Measurements from ENCODE around the gene MACROD2.

Gene MACROD2

DNA sequence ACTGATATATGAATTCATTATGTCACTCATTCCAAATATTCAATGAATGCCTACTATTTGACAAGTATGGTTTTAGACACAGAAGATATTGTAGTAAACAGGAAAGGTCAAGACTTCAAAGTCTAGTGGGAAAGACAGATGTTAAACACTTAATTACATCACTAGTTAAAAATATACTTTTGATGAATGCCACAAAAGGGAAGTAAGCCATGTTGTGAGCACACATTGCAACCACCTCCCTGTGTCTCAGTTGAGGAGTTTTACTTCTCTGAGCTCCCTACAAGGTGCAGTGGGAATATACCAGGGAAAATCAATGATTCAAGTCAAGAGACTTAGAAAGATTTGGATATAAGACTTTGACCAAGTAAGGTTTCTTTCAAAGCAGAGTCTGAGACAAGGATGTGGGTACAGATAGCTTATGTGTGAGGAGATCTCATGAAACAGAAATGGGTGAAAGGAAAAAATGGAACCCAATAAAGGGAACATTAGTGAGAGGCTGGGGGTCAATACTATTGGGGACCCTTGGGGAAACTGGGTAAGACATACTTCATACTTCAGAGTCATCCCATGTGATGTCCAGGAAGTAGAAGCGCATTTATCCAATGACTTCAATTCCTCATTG is 2074.2 kb downstream of the MACROD2 start:
- DNase-seq = no peak

DNA sequence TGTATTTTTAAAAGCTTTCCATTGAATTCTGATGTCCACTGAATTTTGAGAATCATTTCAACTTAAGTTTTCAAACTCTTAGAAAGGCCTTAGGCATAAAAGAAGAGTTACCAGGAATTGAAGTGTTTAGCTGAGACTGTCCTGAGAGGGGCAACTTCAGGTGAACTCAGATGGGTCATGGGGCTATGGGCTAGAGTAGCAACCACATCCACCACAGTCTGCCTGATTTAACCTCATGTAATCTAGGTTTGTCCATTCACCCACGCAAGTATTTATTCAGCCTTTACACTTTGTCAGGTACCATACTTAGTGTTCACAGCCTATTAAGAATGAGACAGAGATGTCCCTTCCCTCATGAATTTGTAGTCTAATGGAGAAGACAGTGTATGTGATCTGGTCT is 2076.9 kb downstream of the MACROD2 start:
- no peak for DNase-seq

DNA sequence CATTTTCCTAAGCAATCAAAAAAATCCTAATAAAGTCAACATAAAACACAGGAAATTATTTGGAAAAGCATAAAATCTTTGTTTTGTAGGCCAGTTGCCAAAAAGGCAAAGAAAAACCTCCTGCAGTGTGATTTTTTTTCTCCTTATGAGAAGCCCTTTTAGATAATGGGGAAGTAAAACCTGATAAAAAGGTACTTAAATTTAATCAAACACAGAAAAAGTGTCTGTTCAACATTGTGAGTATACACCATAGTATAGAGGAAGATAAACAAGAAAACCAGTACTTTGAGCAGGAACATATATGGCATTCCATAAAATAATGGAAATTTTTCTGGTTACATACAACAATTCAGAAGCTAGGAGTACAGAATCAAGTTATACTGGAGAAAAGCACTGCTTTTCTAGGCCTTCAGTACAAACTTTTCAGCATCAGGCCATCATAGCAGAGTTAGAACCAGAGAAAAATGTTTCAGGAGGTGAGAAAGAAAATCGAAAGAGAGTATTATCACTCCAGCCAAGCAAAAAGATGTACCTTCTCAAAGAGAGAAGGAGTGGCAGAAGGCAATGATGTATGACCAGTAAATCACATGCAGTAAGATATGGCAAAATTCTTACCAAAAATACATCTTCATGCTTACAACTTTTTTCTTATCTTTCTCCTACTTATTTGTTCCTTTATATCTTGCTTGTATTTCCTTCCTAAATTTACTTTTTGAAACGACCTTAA is 2083.0 kb downstream of the MACROD2 start:
- no peak for DNase-seq

DNA sequence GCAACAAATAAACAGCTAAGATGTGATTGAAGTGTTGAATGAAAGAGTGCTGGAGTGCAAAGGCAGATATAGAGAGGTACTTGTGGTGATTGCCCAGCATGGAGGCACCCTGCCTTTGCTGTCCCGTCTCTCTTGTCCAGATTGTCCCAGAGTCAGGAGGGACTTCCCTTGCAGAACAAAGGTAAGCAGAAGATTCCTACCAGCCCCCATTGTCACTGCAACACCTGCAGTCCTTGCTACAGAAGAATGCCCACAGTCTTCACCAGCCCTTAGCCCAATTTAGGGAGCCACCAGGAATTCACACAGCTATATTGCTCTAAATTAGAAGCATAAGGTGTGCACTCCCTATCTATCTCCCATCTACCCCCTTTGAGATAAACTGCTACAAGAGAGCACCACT is 2086.1 kb downstream of the MACROD2 start:
- no peak for DNase-seq

DNA sequence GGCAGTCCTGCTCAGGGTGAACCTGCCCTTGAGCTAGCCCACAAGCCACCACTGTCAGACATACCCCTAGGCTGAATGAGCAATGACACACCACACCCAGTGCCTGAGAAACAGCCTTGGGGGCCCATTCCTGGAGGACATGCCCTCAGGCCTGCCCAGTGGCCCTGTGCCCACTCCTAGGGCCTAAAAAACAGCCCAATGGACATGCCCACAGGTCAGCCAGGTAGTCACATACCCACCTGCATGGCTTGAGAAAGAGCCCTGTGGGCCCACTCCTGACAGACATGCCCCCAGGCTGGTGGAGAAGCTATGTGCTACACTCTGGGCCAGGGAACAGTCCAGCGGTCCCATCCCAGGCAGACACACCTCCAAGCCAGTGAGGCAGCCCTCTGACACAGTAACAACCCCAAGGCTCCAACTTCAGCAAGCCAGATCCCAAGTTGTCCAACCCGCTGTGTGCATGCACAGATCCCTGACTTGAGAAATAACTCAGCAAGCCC is 2086.8 kb downstream of the MACROD2 start:
- DNase-seq = no peak

DNA sequence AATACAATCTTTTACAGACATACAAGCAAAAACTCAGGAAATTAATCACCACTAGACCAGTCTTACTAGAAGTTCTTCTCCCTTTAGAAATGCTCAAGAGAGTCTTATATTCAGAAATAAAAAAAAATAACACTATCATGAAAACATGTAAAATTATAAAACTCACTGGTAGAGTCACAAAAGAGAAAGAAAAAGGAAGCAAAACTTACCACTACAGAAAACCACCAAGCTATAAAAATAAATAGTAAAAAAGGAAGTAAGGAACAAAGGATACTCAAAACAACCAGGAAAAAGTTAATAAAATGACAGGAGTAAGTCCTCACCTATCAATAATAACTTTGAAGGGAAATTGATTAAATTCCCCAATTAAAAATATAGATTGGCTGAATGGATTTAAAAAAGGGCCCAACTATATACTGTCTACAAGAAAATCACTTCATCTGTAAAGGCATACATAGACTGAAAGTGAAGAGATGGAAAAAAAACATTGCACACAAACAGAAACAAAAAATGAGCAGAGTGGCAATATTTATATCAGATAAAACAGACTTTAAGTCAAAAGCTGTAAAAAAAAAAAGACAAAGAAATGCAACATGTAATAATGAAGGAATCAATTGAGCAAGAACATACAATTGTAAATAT is 2088.4 kb downstream of the MACROD2 start:
- DNase-seq = no peak

DNA sequence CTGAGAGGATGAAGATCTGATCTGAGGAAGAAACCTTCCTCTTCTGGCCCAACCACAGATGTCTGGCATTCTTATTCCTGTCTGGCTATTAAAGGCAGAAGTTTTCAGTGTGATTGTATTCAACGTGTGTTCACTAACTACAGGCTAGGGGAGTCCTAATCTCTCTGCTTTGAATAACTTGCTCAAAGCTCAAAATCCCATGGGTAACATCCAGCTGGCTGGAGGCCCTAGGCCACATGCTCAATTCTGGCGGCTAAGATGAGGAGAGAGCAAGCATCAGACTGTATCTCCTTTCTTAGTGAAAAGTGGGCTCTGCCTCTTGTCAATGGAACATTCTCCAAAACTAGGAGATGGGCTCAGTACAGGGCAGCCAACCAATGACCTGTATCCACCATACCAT is 2099.9 kb downstream of the MACROD2 start:
- no peak for DNase-seq

DNA sequence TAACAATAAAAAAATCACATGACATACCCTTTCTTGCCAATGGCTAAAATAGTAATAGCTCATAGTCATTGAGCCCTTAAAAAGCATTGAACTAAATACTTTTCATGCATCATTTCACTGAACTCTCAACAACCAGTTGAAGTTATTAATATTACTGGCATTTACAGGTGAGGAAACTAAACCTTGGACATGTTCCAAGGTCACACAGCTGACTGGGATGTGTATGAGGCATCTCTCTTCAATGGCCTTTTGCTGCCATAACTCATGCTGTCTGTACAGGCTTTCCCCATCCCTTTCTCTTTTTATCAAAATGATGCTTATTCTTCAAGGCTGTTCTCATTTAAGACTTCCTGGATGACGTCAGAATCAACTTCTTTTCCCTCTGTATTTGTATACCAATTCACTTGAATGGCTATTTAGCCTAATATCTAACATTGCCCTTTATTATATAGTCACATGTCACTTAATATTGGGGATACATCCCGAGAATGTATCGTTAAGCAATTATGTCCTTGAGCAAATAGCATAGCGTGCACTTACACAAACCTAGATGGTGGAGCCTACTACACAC is 2101.5 kb downstream of the MACROD2 start:
- DNase-seq = peak; percentile 11

DNA sequence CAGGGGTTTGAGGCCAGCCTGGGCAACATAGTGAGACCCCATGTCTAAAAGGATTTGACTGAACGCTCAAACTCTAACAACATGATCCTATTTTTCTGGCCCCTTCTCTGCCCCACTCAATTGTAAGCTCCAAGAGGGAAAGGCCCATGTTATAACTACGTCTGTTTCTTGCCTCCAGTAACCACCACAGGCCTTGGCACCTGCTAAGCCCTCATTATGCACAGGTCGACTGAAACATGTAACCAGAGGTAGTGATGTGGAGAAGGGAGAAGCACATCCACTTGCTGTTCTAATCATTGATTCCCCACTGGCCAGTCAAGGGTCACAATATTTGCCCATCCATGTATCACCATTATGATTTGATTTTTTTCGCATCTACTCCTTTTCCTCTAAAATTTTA is 2102.5 kb downstream of the MACROD2 start:
- no peak for DNase-seq

DNA sequence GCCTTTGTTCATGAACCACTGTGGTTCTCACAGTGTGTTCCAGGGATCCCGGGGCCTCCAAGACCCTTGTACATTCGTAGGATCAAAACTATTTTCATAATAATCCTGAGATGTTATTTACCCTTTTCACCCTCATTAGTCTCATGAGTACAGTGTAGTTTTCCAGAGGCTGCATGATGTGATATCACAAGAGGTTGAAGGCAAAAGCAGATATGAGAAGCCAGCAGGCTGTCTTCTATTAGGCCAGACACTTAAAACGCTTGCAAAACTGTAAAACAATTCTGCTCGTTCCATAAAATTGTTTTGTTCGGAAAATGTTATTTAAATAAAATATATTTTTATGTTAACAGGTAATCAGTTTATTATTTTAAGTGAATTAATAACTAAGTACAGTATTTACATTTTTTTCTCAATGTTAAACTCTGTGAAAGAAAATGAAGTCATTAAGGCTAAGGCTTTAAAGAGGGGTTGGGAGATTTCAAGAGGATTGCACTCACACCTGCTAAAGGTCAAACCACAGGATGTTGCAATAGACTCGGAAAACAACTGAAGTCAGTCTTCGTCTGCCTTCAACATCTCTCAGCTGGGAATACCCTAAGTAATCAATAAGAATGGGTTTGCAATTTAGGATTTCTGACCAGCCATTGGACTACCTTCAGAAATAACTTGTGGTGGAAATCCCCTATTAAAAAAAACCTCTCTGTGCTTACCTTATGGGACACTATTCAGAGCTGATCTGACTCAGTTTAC is 2103.7 kb downstream of the MACROD2 start:
- peak; percentile 26 for DNase-seq

DNA sequence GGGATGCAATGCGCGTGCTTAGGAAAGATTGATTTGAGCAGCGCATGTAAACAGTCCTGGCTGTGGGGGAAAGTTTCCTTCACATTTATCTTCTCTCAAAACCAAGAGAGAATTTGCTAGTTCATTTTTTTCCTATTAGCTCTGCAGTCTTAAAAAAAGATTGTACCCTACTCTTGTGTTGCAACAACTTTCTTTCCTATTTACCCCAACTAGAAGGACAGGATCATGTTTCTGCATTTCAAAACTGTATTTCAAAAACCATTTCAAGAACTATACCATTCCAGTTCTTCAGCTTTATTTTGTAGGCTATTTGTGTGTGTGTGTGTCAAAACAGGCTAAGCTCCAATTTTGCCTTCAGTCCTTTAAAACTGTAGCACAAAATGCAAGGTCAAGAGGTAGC is 2104.8 kb downstream of the MACROD2 start:
- DNase-seq = no peak

DNA sequence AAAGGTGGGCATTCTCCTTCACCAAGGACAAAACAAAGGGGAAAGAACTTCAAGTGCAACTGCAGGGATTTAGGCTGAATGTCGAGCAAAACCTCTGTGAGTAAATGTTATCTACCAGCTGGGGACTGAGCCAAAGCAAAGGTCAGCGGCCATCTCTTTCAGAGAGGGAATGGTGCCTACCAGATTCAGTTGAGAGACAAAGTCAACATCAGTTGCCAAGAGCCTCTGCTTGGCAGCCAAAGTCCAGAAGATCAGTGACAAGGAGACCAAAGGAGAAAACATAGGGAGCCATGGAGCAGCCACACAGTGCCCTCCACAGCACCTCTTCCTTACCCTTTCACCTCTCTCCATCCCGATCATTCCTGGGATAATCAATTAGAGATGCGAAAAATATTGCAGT is 2105.5 kb downstream of the MACROD2 start:
- DNase-seq = no peak

Data from DMS53 (cell line).